Adrenal gland (tissue), 5 donors: Measurements from ENCODE around the gene OAS2.

Experiments
- CTCF ChIP-seq, 6 experiments: fragments of 450-650 bp in 4 of 6; fragments of 200-600 bp in 2 of 6; sonication (generic) in 1 of 6; IDR thresholded peaks; 1 replicate in 5 of 6; 2 replicates in 1 of 6; pipeline versions ENCODE4 v1.5.1 to v1.8.0; 2016 to 2021; ENCODE audit warnings: antibody characterized with exemption in 6 of 6, mild to moderate bottlenecking in 2 of 6, moderate library complexity in 1 of 6
- POLR2A ChIP-seq, 2 donors: fragments of 450-650 bp; IDR thresholded peaks; one replicate each; pipeline ENCODE4 v1.6.1; 2017; ENCODE audit warnings: antibody characterized with exemption in 2 of 2, mild to moderate bottlenecking in 2 of 2, moderate library complexity in 1 of 2
- donor health status: DM: no; HTN: no; CAD: no.

- TF ChIP-seq CTCF (IDR thresholded peaks at IDR 0.05) (no peak), POLR2A (IDR thresholded peaks at IDR 0.05) (no peak)
These were observed 11.5 kb downstream of the OAS2 start for GRCh38 chr12:112989806-112990205.
